CD1c-positive myeloid dendritic cell (primary cell): Measurements from ENCODE around the gene LPCAT1.
A peak's percentile ranks its signal among the peaks of the same experiment; 100 is the strongest.
"Not testable (repeated sequence)": the region's sequence is repeated elsewhere in the genome, so short reads cannot be mapped to it uniquely, and the experiment has no call there.

Experiments used
- DNase-seq: peaks from one replicate; pipeline ENCODE4 v3.0.0-alpha.2; 2016; ENCODE audit errors: extremely low spot score

LPCAT1 gene

GRCh38 chr5:1523793-1524480, at the start of gene LPCAT1:
Gene LPCAT1 (minus strand): TSS chr5:1523960. CDS start chr5:1523844, 116 bp downstream.
- peak; percentile 85 for DNase-seq

- not testable (repeated sequence) for DNase-seq
Measured at GRCh38 chr5:1571875-1572274, 48.1 kb upstream of the LPCAT1 start.

- no peak for DNase-seq
Measured at GRCh38 chr5:1570975-1571374, 47.2 kb upstream of the LPCAT1 start.

DNA sequence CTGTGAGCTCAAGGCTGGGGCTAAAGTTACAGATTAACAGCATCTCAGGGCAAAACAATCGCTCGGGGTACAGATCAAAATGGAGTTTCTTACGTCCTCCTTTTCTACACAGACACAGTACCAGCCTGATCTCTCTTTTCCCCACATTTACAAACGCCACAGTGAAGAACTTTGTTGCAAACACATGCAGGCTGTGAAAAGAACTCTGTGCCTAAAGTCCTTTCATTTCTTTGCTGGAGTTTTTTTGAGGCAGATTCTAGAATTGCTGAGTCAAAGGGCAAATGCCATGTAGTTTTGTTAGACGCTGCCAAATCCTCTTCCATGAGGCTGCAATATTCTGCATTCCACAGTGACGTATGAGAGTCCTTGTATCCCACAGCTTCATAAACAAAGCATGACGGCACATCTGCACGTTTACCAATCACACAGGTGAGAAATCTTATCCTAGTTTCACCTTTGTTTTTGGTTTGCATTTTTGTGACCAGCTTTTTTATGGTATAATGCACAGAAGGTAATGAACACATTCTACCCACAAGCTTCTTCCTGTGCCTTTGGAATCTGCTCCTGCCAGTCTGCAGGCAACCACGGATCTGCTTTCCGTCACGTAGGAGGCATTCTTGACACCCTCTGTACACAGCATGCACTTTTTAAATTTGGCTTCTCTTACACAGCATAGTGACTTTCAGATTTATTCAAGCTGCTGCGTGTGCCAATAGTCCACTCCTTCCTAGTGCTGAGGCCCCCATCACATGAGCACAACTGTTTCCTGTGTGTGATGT, 44.6 kb upstream of the LPCAT1 start:
- no peak for DNase-seq

- not testable (repeated sequence) for DNase-seq
Measured at GRCh38 chr5:1567527-1568200, 43.9 kb upstream of the LPCAT1 start.

DNA sequence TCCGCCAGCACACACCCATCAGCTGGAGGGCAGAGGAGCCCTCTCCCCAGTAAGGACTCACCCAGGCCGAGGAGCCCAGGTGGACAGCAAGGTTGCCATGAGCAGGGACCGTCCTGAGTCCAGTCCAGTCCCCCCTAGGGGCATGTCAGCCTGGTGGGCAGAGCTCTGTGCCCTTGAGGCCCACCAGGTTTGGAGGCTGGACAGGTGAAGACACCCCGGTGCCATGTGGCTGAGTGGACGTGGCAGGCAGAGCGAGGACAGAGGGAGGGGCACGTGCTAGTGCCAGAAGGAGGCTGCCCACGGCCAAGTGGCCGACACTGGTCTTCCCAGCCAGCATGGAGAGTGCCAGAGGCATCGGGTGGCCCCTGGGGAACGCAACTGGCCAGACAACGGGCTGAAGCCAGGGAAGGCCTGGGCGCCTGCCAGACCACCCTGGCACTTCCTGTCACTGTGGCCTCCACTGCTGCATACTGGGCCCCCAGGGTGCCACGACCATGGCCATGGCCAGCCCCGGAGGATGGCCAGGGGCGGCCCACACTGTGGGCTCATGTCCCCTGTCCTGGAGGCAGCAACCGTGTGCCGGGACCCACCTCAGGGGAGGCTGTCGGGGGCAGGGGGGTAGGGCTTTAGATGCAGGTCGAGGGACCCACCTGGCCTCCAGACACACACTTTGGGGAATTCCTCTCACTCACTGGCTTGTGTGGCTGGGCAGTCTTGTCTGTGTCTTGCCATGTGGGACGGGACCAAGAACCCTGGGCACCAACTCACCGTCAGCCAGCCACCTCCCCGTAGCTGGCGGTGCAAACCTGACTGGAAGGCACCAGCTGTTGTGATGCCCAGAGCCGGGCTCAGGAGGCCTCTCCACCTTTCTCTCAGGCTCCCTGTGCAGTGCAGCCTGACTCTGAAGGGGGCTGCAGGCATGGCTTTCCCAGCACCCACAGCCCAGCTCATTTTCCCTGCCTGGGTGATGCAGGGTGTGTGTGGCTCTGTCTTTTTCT, 42.3 kb upstream of the LPCAT1 start:
- DNase-seq = no peak

GRCh38 chr5:1564824-1565736, 41.3 kb upstream of the LPCAT1 start:
- DNase-seq = no peak

DNA sequence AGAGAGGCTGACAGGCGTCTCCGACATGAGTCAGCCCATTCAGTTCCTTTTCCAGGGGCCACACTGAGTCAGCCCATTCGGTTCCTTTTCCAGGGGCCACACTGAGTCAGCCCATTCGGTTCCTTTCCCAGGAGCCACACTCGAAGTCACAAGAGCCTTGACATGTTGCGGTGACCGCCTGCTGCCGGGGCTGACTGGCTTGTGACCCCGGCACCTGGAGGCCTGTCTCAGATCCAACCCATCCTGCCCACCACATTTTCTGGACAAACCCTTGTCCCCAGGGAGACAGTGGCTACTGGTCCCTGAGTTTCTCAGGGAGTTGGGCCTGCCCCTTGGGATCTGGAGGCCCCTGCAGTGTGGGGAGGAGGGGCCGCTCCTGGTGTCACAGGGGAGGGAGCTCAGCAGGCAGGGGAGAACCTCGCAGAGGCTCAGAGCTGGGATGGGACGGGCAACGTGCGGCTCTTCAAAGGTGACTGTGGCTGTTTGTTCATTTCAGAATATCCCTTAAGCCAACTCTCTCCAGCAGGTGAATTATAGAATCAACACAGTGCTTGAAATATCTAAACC, 40.5 kb upstream of the LPCAT1 start:
- peak; percentile 90 for DNase-seq

DNA sequence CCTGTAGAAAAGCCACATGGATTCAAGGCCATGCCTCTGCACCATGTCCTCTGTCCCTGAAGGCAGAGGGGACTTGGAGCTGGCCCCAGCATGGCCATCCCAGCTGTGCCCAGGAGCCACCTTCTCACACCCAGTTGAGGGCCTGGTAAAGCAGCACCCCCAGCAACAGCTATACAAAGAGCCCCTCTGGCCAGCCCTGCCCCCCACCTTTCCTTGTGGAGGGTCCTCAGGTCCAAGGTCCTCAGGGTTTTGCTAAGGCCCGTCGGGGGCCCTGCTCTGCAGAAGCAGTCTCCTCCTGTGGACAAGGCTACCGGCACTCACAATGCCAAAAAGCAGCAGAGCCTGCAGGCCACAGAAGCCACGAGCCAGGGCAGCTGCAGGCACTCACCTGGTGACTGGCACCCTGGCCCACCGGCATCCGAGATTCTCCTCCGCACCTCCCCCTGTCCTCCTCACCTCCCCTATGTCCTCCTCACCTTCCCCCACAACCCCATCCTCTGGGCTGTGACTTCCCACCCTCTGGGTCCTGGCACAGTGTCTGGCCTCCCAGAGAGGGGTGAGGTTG, 39.9 kb upstream of the LPCAT1 start:
- no peak for DNase-seq

- no peak for DNase-seq
Measured at GRCh38 chr5:1563051-1563461, 39.3 kb upstream of the LPCAT1 start.

GRCh38 chr5:1562599-1562998, 38.8 kb upstream of the LPCAT1 start:
- DNase-seq = no peak

DNA sequence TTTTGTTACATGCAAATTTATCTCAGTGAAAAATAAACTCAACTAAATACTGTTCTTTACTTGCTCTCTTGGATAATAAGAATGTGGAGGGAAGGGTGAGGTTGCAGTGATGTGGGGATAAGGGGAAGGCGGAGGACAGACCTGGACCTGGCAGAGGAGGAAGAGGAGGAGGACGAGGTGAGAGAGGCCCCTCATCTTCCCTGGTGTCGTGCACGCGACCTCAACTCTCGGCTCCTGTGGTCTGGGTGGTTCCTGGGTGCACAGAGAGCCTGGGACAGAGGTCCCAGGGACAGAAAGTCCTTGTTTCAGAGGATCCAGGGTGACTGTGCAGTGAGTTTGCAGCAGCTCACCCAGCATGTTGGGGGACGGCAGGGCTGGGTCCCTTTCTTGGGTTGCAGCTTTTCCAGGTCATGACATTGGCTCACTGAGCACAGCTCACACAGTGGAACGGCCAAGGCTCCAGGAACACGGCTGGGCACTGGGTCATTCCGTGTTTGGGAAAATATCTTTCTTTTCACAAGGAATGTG, 37.7 kb upstream of the LPCAT1 start:
- no peak for DNase-seq

GRCh38 chr5:1560499-1560898, 36.7 kb upstream of the LPCAT1 start:
- DNase-seq = not testable (repeated sequence)

GRCh38 chr5:1558944-1559343, 35.2 kb upstream of the LPCAT1 start:
- DNase-seq = no peak

DNA sequence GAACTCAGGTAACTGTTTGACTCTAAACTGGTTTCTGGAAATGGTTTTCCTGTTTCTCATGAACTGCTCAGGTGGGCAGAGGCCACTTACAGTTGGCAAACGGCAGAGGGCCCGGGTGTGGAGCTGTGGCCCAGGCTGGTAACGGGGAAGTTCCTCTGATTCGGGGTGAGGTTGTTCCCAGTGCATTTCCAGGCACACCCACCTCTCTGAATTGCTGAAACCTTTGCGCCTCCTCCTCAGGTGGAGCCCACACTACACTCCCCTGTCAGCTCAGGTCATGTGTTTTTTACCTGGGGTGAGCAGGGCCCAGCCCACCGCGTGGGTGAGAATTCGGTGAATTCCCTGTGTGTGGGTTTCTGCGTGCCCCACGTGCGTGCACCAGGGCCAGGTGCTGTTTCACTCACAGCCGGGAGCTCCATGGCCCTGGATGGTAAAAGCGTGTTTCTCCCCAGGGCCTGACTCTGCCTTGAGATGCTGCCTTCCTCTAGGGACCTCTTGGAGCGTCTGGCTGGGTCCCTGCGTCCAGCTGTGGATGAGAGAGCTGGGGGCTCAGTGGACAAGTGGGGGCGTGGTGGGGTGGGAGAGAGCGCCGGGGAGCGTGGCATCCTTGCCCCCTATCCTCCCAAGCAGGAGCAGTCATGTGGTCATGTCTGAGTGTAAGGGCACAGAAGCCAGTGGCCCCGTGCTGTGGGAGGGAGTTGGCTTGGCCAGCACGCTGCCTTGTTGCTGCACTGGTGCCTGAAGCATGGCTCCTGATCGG, 33.5 kb upstream of the LPCAT1 start:
- DNase-seq = peak; percentile 2

DNA sequence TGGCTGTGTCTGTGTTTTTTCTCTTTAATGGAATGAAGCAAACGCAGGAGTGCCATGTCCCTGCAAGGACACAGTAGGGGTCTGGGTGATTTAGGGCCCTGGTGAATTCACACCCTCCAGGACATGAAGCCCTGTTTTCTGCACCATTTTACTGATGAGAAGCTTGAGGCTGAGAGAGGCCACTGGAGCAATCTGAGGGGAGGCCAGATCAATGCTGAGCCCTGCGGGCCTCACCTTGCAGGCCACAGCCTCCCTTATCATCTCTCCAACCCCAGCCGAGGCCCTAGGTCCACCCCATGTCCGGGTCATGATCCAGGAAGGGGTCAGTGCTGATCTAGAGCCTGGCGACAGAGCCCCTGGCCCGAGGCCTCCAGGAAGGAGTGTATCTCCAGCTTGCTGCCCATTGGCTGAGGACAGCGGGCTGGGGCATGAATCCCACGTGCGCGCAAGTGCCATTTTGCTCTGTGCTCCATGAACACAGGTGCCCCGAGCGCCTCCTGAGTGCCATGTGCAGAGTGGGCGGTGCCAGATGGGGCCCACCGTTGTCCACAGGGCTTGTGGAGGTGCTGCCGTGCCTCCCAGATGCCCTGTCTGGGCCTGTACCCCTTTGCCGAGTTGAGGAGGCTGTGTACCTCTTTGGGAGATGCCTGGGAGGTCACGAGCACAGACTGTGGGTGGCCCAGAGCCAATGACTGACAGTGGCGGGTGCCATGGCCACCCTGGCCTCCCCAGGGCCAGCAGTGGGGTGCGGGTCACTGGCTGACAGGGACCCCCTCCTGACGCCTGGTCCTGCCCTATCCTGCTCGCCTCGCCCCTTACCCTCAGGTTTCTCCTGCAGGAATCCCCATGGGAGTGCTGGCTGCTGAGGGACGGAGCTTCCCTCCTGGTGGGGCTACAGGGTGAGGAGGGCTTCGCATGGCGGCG, 32.3 kb upstream of the LPCAT1 start:
- DNase-seq = no peak

DNA sequence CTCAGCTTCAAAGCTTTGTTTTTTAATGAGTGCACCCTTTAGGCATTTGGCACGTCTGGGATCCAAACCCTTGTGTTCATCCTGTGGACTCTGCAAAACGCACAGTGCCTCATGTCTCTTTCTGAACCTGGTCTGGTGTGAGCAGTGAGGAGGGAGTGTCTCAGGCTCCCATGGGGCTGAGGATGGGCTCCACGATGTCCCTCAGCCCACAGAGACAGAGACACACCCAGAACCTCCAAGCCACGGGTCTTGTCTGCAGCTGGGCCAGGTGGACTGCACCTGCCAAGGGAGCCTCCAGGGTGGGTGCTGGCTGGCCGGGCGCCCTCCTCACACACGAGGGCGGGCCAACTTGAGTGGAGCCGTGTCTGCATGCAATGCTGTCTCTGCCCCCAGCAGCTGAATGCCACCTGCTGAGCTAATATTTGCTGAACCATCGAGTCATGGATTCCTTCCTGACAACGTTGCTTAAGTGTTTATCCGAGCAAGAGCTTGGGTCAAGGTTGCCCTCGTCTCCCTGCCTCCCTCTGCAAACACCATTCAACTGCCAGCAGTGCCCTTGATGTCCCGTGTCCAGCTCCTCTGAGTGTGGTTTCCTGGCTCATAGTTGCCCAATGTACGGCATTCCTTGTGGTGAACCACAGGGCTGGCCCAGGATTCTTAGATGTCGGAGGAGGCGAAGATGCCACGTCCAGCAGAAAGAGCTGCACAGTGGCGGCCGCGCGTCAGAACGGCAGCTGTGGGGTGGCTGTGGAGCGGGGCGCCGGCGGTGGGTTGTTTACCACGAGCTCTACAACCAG, 31.4 kb upstream of the LPCAT1 start:
- DNase-seq = peak; percentile 5
